ENCODE measurements around the gene CCDC152. TPM values are rescaled to one million over a fixed set of nuclear protein-coding genes. Genes with fewer than 3 reads are reported as not detected.

CCDC152 gene
- total RNA-seq, 2 donors from 2014 or later, result 0.89 to 1.4 TPM

Other genes with a start within 250 kb of the CCDC152 start
- gene SELENOP, start 55.1 kb downstream of the CCDC152 start, total RNA-seq, result 100 to 1,000 TPM; 161 to 213 TPM